HG03432 (cell line): ENCODE results near the gene UBE2D1.
"Not testable (repeated sequence)": the region's sequence is repeated elsewhere in the genome, so short reads cannot be mapped to it uniquely, and the experiment has no call there.

Source experiments
- ATAC-seq: cut with Tn5 transposase; IDR thresholded peaks from one replicate; pipeline ENCODE4 v1.9.1; 2021; ENCODE audit warnings: mild to moderate bottlenecking, moderate library complexity; ENCODE audit not compliant: unreplicated experiment

UBE2D1 gene

DNA sequence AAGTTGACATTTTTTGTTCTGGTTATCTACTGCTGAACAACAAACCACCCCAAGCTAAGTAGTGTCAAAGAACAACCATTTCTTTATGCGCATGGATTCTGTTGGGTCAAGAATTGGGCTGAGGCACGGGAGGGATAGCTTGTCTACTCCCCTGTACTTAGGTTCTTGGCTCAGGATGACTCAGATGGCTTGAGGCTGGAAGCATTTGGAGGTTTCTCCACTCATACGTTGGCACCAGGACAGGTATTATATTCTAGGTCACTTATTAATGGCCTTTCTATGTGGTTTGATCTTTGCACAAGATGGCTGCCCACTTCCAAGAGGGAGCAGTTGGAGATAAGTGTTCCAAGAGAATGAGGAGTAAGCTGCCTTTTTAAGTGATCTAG is 38.6 kb downstream of the UBE2D1 start:
- ATAC-seq, result peak; percentile 38

GRCh38 chr10:58382489-58382995 is 47.7 kb downstream of the UBE2D1 start:
- ATAC-seq, result no peak

GRCh38 chr10:58384095-58384494 is 49.3 kb downstream of the UBE2D1 start:
- ATAC-seq, result peak; percentile 68

- ATAC-seq, result peak; percentile 1
Measured at GRCh38 chr10:58384544-58384998, 49.8 kb downstream of the UBE2D1 start.

- ATAC-seq, result peak; percentile 88
Measured at GRCh38 chr10:58384999-58385783, 50.4 kb downstream of the UBE2D1 start, which contains the start of gene TFAM. TSS of gene TFAM (plus strand) at chr10:58385410. CDS start at chr10:58385548, 138 bp downstream.

DNA sequence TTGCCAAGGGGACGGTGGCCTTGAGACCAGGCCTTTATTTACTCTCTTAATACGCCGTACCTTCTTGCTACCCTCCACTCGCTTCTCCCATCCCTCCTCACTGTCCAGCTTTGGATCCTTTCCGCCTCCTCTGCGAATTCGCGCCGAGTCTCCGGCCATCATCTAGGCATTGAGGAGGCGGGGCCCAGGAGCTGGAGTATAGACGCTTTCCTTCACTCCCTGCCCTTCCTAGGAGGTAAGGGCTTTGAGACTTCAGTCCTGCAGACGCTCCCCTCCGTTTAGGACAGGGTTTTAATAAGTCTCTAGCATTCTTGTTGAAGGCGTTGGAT is 50.9 kb downstream of the UBE2D1 start:
- ATAC-seq, result peak; percentile 6

GRCh38 chr10:58389024-58389423 is 54.2 kb downstream of the UBE2D1 start:
- ATAC-seq, result no peak

DNA sequence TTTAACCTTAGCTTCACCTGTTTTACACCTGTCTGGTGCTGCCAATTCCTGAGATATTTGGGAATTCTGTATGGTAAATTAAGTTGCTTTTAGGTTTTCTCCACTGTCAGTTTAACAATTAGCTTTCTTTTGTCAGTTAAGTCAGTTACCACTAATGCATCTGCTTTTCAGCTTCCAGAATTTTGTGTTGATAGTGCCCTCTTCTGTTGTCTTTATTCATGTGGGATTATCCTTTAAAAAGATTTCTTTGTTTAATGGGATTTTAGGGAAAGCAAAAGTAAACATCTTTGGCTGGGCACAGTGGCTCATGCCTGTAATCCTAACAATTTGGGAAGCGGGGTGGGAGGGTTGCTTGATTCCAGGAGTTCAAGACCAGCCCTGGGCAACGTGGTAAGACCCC is 58.5 kb downstream of the UBE2D1 start:
- no peak for ATAC-seq

DNA sequence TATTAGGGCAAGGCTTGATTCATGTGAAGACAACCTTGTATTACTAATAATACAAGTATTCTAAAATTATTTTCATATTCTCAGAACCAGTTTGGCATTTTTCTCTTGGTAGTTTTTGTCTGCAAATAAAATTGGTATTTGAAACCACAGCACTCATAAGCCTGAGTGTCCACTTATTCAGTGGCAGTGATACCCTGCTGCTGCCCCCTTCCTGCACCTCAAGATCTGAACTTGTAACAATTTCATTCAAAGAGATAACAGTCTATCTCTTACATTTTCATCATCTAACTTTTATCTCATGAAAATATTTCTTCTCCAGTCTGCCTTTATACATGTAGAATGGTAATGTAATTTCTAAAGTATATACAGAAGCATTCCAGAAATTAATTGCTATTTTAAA is 59.7 kb downstream of the UBE2D1 start:
- ATAC-seq, result no peak

GRCh38 chr10:58396057-58396456 is 61.3 kb downstream of the UBE2D1 start:
- no peak for ATAC-seq

DNA sequence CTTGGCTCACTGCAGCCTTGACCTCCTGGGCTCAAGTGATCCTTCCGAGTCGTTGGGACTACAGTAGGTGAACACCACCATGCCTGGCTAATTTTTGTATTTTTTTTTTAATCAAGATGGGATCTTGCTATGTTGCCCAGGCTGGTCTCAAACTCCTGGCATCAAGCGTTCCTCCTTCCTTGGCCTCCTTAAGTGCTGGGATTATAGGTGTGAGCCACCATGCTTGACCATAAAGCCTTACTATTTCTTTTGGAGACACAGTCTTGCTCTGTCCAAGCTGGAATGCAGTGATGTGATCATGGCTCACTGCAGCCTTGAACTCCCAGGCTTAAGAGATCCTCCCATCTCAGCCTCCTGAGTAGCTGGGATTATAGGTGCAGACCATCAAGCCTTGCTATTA is 63.0 kb downstream of the UBE2D1 start:
- ATAC-seq, result no peak

DNA sequence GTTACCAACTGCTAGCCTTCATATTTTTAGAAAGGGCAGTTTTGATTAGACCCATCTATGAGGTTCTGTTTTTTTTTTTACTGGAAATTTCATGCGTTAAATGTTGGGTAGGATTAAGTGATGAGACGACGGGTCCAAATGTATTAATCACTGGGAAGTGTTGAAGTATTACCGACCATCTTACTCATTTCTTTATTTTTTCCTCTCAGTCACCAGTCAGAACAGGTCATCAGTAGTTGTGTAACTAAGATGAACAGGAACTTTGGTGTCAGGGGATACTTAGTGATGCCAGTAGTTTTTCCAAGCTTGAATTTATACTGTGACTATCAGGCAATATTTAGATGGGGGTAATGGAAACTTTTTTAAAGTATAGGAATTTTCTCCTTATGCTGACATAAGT is 64.6 kb downstream of the UBE2D1 start:
- ATAC-seq, result no peak

DNA sequence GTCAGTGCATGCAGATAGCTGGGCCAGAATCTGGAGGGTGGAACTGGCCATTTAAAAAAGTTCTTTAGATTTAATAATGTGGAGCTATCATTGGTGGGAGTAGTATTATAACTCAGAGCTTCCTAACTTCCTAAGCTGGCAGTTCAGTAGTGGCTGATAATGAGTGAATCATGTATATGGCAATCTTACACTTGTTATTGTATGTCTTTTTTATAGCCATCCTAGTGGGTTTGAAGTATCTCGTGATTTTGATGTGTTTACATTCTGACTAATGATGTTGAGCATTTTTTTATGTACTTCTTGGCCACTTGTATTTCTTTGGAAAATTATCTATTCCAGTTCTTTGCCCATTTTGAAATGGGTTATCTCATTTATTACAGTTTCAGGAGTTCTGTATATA is 65.8 kb downstream of the UBE2D1 start:
- ATAC-seq, result no peak

GRCh38 chr10:58404001-58404400 is 69.2 kb downstream of the UBE2D1 start:
- no peak for ATAC-seq

DNA sequence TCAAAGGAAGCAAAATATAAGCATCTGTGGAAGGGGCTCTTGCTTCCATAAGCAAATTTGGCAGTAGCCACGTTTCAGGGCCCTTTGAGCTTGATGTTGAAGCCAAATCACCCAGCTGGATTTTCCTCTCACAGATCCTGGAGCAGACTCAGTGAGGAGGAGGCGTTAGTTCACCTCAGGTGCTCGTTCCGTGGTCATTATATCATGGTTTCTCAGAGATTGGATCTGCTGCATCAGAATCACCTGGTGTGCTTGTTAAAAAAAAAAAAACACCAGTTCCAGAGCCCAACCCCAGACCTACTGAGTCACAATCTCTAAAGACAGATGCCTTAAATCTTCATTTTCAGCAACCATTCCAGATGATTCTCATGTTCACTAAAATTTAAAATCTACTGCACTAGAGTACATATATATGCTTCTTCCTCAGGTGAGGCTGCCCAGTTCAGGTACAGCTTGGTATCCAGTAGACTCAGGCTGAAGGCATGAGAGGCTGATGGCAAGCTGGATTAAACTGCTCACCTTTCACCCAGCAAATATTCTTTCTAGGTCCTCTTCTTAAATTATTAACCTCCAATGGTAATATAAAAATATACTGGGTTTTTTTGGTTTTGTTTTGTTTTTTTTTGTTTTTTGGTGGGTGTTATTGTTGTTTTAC is 75.3 kb downstream of the UBE2D1 start:
- no peak for ATAC-seq

- ATAC-seq, result no peak
Measured at GRCh38 chr10:58412502-58412961, 77.7 kb downstream of the UBE2D1 start.

DNA sequence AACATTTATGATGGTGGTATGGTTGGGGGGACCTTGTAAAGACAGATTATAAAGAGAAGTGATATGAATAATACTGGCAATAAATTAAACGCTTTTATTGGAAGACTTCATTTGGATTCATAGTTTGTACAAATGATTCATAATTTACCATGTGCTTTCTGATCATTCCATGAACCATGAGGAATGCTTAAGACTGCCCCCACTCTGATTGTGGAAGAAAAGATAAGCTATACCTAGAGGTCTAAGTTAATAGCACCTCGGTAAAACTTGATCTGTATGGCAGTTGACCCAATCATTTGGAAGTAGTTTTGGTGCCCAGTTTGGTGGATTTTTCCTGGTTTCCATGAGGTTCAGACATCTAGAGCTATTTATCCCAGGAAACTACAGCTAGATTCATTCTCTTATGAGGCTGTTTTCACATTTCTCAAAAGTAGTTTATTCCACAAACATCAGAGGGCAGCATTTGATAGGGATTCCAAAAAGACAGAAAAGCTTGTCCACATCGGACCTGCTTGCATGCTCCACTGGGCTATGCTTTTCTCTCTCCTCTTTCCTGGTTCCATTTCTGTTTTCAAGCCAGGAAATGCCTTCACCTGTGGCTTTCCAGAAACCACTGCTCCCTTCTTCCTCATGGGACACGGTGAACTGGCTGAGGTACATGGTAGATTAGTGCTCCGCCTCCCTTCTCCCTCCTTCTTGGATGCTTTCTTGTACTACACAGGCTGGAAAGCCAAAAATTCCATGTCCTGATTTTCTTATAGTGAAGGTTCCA is 79.7 kb downstream of the UBE2D1 start:
- ATAC-seq, result no peak

DNA sequence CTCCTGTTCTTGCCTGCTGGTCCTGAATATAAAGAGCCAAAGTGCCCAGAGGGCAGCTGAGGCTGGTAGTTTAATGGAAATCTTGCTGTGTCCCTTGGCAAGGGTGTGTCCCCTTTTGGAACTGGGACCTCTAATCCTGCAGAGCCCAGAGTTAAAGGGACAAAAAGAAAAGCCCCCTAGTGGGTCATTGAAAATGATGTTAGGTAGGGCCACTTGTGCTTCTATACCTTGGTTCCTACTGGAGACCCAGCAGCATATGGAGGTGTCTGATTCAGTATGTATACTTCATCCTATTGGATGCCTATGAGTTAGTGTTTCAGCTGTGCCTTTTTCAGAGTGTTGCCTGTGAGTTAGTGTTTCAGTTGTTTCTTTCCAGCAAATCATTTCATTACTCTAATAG is 81.0 kb downstream of the UBE2D1 start:
- no peak for ATAC-seq

- ATAC-seq, result not testable (repeated sequence)
Measured at GRCh38 chr10:58417902-58418301, 83.1 kb downstream of the UBE2D1 start.
